Endothelial cell of umbilical vein (primary cell): Measurements from ENCODE around the gene C1QTNF4.

Experiments
- EZH2 ChIP-seq: IDR thresholded peaks from 2 replicates; pipeline ENCODE4 v1.6.1; 2012; ENCODE audit warnings: borderline replicate concordance, low read depth, mild to moderate bottlenecking, moderate library complexity, low read length, inconsistent platforms; ENCODE audit not compliant: severe bottlenecking
- GATA2 ChIP-seq: IDR thresholded peaks from 2 replicates; pipeline ENCODE4 v1.7.0; 2011; ENCODE audit warnings: low read depth, mild to moderate bottlenecking, moderate library complexity, mixed read lengths, low read length; ENCODE audit not compliant: insufficient read length, insufficient read depth
- JUN ChIP-seq: IDR thresholded peaks from 2 replicates; pipeline ENCODE4 v1.6.1; 2011; ENCODE audit warnings: borderline replicate concordance, low read depth; ENCODE audit not compliant: insufficient read length, insufficient read depth
- MAX ChIP-seq: IDR thresholded peaks from 2 replicates; pipeline ENCODE4 v1.6.1; 2011; ENCODE audit not compliant: insufficient read depth, insufficient read length
- POLR2A ChIP-seq: IDR thresholded peaks from 2 replicates; pipeline ENCODE4 v1.6.1; 2012; ENCODE audit warnings: low read depth, mild to moderate bottlenecking, control low read depth, low read length
- POLR2AphosphoS5 ChIP-seq: IDR thresholded peaks from 2 replicates; pipeline ENCODE4 v1.6.1; 2012; ENCODE audit warnings: low read depth, mild to moderate bottlenecking, control low read depth, low read length, moderate library complexity; ENCODE audit not compliant: insufficient read depth
- TF ChIP-seq, protein P1 (sequence below), 2 donors: IDR thresholded peaks; 1 replicate in 1 of 2; 2 replicates in 1 of 2; pipeline ENCODE4 v1.5.1; 2011; ENCODE audit warnings: low read length in 2 of 2, mild to moderate bottlenecking in 2 of 2, moderate library complexity in 2 of 2, control low read depth in 1 of 2, inconsistent platforms in 1 of 2, low read depth in 1 of 2; ENCODE audit not compliant: insufficient read depth in 1 of 2; ENCODE audit errors: extremely low read depth in 1 of 2

DNA sequence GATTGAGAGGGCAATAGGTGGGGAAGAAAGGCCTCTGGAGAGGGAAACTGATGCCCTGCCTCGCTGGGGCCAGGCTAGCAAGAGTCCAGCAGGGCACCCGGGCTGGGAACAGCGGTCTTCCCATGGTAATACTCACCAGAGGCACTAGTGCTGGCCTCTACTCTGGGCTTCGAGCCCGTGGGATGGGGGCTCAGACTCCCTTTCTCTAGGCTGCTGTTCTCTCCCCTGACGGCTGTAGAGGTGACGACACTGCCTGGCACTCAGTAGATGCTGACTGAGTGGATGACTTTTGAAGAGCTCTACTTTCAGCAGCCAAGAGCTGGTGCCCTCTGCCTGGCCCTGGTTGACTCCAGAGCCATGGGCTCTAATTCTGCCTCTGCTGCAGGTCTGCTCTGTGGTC, 818 bp upstream of the C1QTNF4 start:
- TF ChIP-seq POLR2A (no peak), EZH2 (no peak), MAX (no peak), POLR2AphosphoS5 (no peak), JUN (no peak), GATA2 (no peak)
- TF ChIP-seq, protein P1, sequence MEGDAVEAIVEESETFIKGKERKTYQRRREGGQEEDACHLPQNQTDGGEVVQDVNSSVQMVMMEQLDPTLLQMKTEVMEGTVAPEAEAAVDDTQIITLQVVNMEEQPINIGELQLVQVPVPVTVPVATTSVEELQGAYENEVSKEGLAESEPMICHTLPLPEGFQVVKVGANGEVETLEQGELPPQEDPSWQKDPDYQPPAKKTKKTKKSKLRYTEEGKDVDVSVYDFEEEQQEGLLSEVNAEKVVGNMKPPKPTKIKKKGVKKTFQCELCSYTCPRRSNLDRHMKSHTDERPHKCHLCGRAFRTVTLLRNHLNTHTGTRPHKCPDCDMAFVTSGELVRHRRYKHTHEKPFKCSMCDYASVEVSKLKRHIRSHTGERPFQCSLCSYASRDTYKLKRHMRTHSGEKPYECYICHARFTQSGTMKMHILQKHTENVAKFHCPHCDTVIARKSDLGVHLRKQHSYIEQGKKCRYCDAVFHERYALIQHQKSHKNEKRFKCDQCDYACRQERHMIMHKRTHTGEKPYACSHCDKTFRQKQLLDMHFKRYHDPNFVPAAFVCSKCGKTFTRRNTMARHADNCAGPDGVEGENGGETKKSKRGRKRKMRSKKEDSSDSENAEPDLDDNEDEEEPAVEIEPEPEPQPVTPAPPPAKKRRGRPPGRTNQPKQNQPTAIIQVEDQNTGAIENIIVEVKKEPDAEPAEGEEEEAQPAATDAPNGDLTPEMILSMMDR (IDR thresholded peaks at IDR 0.05; ENCODE audit: extremely low read depth in 1 of 2, insufficient read depth in 1 of 2, low read depth in 1 of 2, low read length in 2 of 2) = no peak
